GM21367 (cell line): ENCODE data around the gene PLEK.
"Not testable (repeated sequence)": the region's sequence is repeated elsewhere in the genome, so short reads cannot be mapped to it uniquely, and the experiment has no call there.

Experiments used
- ATAC-seq: cut with Tn5 transposase; IDR thresholded peaks from one replicate; pipeline ENCODE4 v1.9.1; 2021; ENCODE audit not compliant: unreplicated experiment

PLEK gene

DNA sequence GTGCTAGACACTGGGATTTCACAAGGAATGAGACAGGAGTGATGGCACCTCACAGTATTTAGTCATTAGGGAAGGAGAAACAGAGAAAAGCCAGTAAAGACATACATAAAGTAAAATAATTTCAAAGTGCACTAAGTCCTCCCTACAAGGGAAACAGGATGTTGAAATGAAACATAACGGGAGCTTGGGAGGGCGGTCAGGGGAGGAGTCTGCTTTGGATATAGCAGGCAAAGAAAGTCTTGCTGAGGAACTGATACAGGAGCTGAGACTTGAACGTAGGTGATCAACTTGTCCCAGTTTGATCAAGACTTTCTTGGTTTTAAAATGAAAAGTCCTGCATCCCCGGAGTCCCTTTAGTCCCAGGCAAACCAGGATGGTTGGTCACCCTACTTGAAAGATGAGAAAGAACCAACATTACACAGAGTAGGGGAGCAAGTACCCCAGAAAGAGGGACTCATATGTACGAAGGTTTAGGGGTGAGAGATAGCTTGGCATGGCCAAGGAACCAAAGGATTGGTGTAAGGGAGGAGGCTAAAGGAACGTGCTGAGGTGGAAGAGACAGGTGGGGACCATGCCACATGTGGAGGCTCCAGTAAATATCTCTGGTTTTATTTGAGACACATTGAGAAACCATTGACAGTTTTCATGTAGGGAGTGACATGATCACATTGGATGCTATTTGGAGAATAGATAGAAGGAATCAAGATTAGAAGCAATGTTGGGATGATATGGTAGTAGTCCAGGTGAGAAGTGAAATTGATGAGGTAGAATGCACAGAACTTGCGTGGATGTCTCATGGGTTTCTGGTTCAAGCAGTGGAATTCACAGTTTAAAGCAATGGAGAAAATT is 73.6 kb downstream of the PLEK start:
- ATAC-seq = no peak

DNA sequence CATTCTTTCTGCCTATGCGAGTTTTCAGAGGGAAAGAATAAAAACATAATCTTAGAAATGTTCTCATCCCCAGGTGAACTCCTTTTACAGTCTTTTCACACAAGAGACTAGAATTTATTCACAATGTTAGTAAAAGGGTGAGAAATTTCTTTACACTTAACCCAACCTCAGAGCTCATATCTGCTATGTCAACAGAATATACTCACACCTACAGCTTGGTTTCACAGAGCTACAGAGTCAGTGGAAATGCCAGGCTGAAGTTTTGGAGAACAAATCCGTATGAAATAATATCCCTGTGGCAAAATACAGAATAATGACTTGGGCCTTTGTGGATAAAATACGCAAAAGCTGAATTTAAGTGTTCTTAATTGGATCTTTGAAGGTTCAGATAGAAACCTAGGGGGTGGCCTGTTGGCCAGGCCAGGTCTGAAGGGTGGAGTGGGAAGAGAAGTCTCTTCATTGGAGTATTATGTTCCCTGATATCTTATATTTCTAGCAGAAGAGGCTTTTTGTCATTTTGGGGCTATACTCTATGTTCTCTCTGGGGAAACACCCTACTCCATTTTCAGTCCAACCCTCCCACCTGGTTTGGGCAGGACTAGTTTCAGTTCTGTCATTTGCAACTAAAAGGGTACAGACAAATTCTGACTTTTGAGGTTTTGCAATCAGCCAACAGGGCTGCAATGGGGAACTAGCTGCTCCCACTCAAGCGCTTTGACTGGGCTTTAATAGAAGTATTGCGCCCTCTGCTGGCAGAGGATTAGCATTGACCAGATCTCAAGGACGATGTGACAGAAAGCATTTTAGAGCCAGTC is 76.3 kb downstream of the PLEK start:
- peak; percentile 92 for ATAC-seq

DNA sequence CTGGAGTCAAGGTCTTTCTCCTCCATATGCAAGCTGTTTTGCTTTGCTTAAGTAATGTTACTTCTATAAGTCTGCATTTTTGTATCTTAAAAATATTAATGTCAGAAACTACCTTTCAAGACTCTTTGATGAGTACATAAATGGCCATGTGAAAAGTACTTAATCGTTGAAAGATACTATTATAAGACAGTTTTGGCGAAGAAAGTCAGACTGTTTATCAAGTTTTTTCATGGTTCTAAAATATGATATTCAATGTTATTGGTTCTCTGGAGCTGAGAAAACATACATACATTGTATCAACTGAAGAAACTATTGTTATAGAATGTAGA is 76.9 kb downstream of the PLEK start:
- ATAC-seq = no peak

DNA sequence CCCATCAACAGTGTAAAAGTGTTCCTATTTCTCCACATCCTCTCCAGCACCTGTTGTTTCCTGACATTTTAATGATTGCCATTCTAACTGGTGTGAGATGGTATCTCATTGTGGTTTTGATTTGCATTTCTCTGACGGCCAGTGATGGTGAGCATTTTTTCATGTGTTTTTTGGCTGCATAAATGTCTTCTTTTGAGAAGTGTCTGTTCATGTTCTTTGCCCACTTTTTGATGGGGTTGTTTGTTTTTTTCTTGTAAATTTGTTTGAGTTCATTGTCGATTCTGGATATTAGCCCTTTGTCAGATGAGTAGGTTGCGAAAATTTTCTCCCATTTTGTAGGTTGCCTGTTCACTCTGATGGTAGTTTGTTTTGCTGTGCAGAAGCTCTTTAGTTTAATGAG is 81.3 kb downstream of the PLEK start:
- ATAC-seq = not testable (repeated sequence)
